Pancreas (tissue), 10 donors: ENCODE data around the gene KIF18A. TPM values are rescaled to one million over a fixed set of nuclear protein-coding genes. Genes with fewer than 3 reads are reported as not detected.

ENCODE experiments used
- ATAC-seq, 4 donors: fragments of 200-7000 bp; cut with Tn5 transposase; one replicate each; pipeline versions ENCODE4 v1.8.0 to v1.9.1; 2020; ENCODE audit warnings: mild to moderate bottlenecking in 4 of 4, moderate library complexity in 4 of 4
- DNase-seq, 6 donors: peaks; one replicate each; pipeline ENCODE4 v3.0.0-alpha.2; 2020
- FAIRE-seq: peaks from 2 replicates; lab custom pipeline; 2012; peaks lifted over from hg19 to GRCh38; lab: Jason Lieb, UNC
- H3K27ac ChIP-seq, 4 donors: fragments of 200-600 bp; sonication (generic); 1 replicate in 3 of 4; 2 replicates in 1 of 4; pipeline versions ENCODE4 v1.5.0 to v1.8.0; 2020
- H3K27me3 ChIP-seq, 4 donors: fragments of 200-600 bp; one replicate each; pipeline ENCODE4 v1.8.0; 2021
- H3K36me3 ChIP-seq, 3 donors: fragments of 200-600 bp; sonication (generic) in 1 of 3; one replicate each; pipeline versions ENCODE4 v1.5.0 to v1.8.0; 2020 to 2021
- H3K4me1 ChIP-seq, 3 donors: fragments of 200-600 bp; one replicate each; pipeline ENCODE4 v1.8.0; 2021
- H3K4me3 ChIP-seq, 4 donors: fragments of 200-600 bp; sonication (generic) in 2 of 4; one replicate each; pipeline versions ENCODE4 v1.5.0 to v1.8.0; 2020 to 2021
- H3K9me3 ChIP-seq, 4 donors: fragments of 200-600 bp; one replicate each; pipeline ENCODE4 v1.8.0; 2021
- WGBS, 2 donors: extraction: QIAGEN DNeasy Blood & Tissue Kit; methylation state at CpG; one replicate each; pipeline ENCODE4 v1.1.7; 2013; 5-methylcytosine and 5-hydroxymethylcytosine counted together
- intact Hi-C, 3 donors: fragments of 100-400 bp; cut with DNase I; formaldehyde crosslinking; loops; one replicate each; pipeline versions ENCODE4 v1.11.1 to v1.14.2; 2022
- polyA plus RNA-seq, 2 donors: library from polyadenylated mRNA; stranded (reverse); fragments of 200-250 nt; gene quantifications; one replicate each; pipeline ENCODE4 v1.2.3, GENCODE V29; 2013
- total RNA-seq, 6 donors: library from RNA; stranded (reverse); fragmentation: NEBNext Ultra II Directional in 4 of 6; extraction: Animal tissue kit (Norgen Biotek cat#: 25700) in 4 of 6; gene quantifications; one replicate each; pipeline versions ENCODE4 v1.2.1 to v1.2.4, GENCODE V29; 2021 to 2023
- TF ChIP-seq, protein P1 (sequence below), 4 donors: fragments of 200-600 bp; sonication (generic) in 3 of 4; IDR thresholded peaks; one replicate each; pipeline versions ENCODE4 v1.5.0 to v1.8.0; 2021; ENCODE audit warnings: antibody characterized with exemption in 4 of 4
- donor health status: healthy with polysubstance abuse.
- donor health status: DM: no; HTN: no; CAD: no; lungs with moderate emphysema.
- donor health status: DM: no; HTN: no; CAD: no.
- donor health status: control.
- donor health status: control.
- donor health status: Bipolar disorder and iron deficiency.
- donor health status: DM: yes; HTN: yes; CAD: no.
- donor health status: DM: no; HTN: no; CAD: no.
- donor health status: DM: no; HTN: no; CAD: no.
- donor health status: DM: yes; HTN: yes; CAD: no.

The KIF18A gene
- total RNA-seq (1 to 10 TPM in 1 of 6 donors, under 1 TPM in 4, not detected in 1; 0.13 to 1.1 (median 0.31) TPM), polyA plus RNA-seq (under 1 TPM; 0.04 to 0.05 TPM)

DNA sequence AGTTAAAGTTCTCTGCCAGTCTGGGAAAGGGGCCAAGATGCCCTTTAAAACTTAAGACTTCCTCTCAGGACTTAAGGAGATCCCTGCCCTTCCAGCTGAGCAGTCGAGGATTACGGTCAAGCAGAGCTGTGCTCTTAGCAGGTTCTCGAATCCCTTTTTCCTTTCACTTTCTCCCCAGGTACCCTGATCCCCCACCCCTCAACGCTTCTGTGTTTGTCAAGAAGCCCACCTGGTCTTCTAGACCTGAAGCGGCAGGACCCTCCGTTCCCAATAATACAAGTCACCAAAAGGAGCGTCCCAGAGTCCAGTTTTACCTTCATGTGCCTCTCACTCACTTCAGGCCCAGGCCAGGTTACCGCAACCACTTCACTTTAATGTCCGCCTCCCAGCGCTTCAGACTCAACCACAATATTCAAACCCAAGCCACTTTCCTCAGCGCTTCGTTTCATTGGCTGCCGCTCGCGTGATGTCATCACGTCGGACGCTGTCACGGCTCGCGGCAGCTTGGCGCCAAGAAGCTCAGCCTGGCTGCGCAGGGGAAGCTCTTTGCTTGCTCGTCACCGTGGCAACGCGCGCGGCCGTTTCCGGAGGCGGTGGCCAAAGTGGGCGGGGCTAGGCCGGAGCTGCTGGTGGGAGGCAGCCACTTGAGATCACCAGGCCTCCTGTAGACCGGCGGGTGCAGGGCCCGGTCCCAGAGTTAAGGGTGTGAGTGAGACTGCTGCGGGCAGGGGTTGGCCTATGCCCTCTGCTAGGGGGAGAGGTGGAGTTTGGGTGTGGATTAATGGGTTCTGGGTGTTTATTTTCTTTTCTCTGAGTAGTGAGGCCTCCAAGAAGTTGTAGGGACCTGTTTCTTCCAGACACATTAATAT lies at the start of gene KIF18A, which contains the start of gene METTL15:
KIF18A (minus strand) TSS at position 407 of the 869 bp plus-strand sequence. CDS start 10,209 bp downstream, outside the sequence.
METTL15 (plus strand) TSS at position 639 of the 869 bp plus-strand sequence. CDS start 4,947 bp downstream, outside the sequence.
- no peaks in the 10 kb centered on the region for H3K36me3 ChIP-seq
- FAIRE-seq (peak; percentile 81), DNase-seq (peak; percentile 99 to 100 (median 100)), ATAC-seq (peak; percentile 96 to 99 (median 98))
- WGBS, 2 donors: 0% methylated on average over 38 of the region's 38 CpGs
- TF ChIP-seq, protein P1, sequence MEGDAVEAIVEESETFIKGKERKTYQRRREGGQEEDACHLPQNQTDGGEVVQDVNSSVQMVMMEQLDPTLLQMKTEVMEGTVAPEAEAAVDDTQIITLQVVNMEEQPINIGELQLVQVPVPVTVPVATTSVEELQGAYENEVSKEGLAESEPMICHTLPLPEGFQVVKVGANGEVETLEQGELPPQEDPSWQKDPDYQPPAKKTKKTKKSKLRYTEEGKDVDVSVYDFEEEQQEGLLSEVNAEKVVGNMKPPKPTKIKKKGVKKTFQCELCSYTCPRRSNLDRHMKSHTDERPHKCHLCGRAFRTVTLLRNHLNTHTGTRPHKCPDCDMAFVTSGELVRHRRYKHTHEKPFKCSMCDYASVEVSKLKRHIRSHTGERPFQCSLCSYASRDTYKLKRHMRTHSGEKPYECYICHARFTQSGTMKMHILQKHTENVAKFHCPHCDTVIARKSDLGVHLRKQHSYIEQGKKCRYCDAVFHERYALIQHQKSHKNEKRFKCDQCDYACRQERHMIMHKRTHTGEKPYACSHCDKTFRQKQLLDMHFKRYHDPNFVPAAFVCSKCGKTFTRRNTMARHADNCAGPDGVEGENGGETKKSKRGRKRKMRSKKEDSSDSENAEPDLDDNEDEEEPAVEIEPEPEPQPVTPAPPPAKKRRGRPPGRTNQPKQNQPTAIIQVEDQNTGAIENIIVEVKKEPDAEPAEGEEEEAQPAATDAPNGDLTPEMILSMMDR (IDR thresholded peaks at IDR 0.05): no peak
- no peaks in the 10 kb centered on the region for H3K27me3 ChIP-seq
- H3K9me3 ChIP-seq: no peaks in the 10 kb centered on the region
- peak within 1 kb of the TSS; percentile 53 to 76 (median 73) for H3K27ac ChIP-seq
- intact Hi-C loops: no loop called here
- H3K4me1 ChIP-seq: peaks cover 4 to 26% (median 19%) of the 10 kb centered on the region in 3 donors
- peak within 1 kb of the TSS; percentile 16 to 59 (median 44) for H3K4me3 ChIP-seq

- Histone ChIP-seq H3K9me3 (no peaks in the 10 kb centered on the region), H3K4me3 (no peak overlapping the region), H3K4me1 (no peaks in the 10 kb centered on the region), H3K27me3 (no peaks in the 10 kb centered on the region), H3K36me3 (peaks cover 0 to 11% (median 2%) of the 10 kb centered on the region in 3 donors), H3K27ac (no peak overlapping the region)
- FAIRE-seq (no peak), ATAC-seq (no peak), DNase-seq (no peak)
- TF ChIP-seq, protein P1 (IDR thresholded peaks at IDR 0.05): no peak
- intact Hi-C loops: no loop called here
- 94 to 97% methylated on average over 2 of the region's 2 CpGs for WGBS, 2 donors
Observed at GRCh38 chr11:28153586-28153985, 45.6 kb upstream of the KIF18A start.

- FAIRE-seq: no peak
- no peaks in the 10 kb centered on the region for H3K9me3 ChIP-seq
- WGBS, 2 donors: 95 to 96% methylated on average over 2 of the region's 2 CpGs
- no peak for DNase-seq
- H3K27me3 ChIP-seq: no peaks in the 10 kb centered on the region
- TF ChIP-seq, protein P1 (IDR thresholded peaks at IDR 0.05): no peak
- no peak for ATAC-seq
- no peaks in the 10 kb centered on the region for H3K4me1 ChIP-seq
- no peak overlapping the region for H3K27ac ChIP-seq
- intact Hi-C loops: no loop called here
- H3K4me3 ChIP-seq: no peak overlapping the region
- H3K36me3 ChIP-seq: peaks cover 0 to 2% (median 0%) of the 10 kb centered on the region in 3 donors
Observed at GRCh38 chr11:28152743-28153142, 44.8 kb upstream of the KIF18A start.

- H3K4me1 ChIP-seq: no peaks in the 10 kb centered on the region
- TF ChIP-seq, protein P1 (IDR thresholded peaks at IDR 0.05): no peak
- H3K27ac ChIP-seq: no peak overlapping the region
- FAIRE-seq: peak; percentile 29
- intact Hi-C loops: no loop called here
- no peak overlapping the region for H3K4me3 ChIP-seq
- peak; percentile 48 to 79 (median 62) for ATAC-seq
- DNase-seq: no peak
- no peaks in the 10 kb centered on the region for H3K27me3 ChIP-seq
- no peaks in the 10 kb centered on the region for H3K9me3 ChIP-seq
- H3K36me3 ChIP-seq: no peaks in the 10 kb centered on the region
- 72 to 78% methylated on average over 2 of the region's 2 CpGs for WGBS, 2 donors
Observed at GRCh38 chr11:28146123-28146751, 38.3 kb upstream of the KIF18A start.
